Activated naive CD8-positive, alpha-beta T cell treated with anti-CD3 and anti-CD28 coated beads, Interleukin-2, amount 10 ng/mL, durations not matched to agents 7 days and 5 days (primary cell): Measurements from ENCODE around the gene TMEM150B. TPM values are rescaled to one million over a fixed set of nuclear protein-coding genes. Genes with fewer than 3 reads are reported as not detected.

Source experiments
- ATAC-seq: fragments of 150-1000 bp; cut with Tn5 transposase; one replicate; pipeline ENCODE4 v1.10.0; 2021; ENCODE audit warnings: low read depth, moderate library complexity
- POLR2A ChIA-PET: fragments of 350-600 bp; sonication (Branson Sonifier 250); formaldehyde crosslinking; loops from one replicate; lab custom pipeline; 2021; ENCODE audit warnings: antibody characterized with exemption; lab: Charles Lee
- DNase-seq: peaks from one replicate; pipeline ENCODE4 v3.0.0; 2021
- H3K27ac Mint-ChIP-seq: one replicate; pipeline ENCODE4 v1.8.0; 2022; ENCODE audit warnings: mild to moderate bottlenecking, mixed read lengths
- H3K27me3 Mint-ChIP-seq: one replicate; pipeline ENCODE4 v1.8.0; 2022; ENCODE audit warnings: mild to moderate bottlenecking, moderate library complexity, mixed read lengths
- H3K36me3 Mint-ChIP-seq: one replicate; pipeline ENCODE4 v1.8.0; 2021; ENCODE audit warnings: mild to moderate bottlenecking, mixed read lengths
- H3K4me1 Mint-ChIP-seq: one replicate; pipeline ENCODE4 v1.8.0; 2021; ENCODE audit warnings: mixed read lengths
- H3K4me3 Mint-ChIP-seq: one replicate; pipeline ENCODE4 v1.8.0; 2022; ENCODE audit warnings: mild to moderate bottlenecking, moderate library complexity, mixed read lengths
- H3K9me3 Mint-ChIP-seq: one replicate; pipeline ENCODE4 v1.8.0; 2021; ENCODE audit warnings: mixed read lengths
- total RNA-seq, 2 experiments: library from RNA; stranded (reverse); gene quantifications; one replicate each; pipeline ENCODE4 v1.2.3, GENCODE V29; 2021

The TMEM150B gene
- total RNA-seq, 2 experiments from 2014 or later: 0.51 to 1.1 TPM

- peak; percentile 27 for DNase-seq
- Mint-ChIP-seq H3K9me3 (no peaks in the 10 kb centered on the region), H3K4me1 (peaks cover 16% of the 10 kb centered on the region), H3K27me3 (peaks cover 34% of the 10 kb centered on the region), H3K4me3 (no peak overlapping the region), H3K27ac (no peak overlapping the region), H3K36me3 (peaks cover 4% of the 10 kb centered on the region)
- no peak for ATAC-seq
- POLR2A ChIA-PET: interaction anchor here (0.6 to 2.8 kb wide), 5 partner anchors 10 to 869 kb away, joined by 3 to 15 read pairs (median 3); partner anchors contain the start of genes KMT5C and UBE2S
Measured at GRCh38 chr19:55350620-55351315, 25.6 kb upstream of the TMEM150B start.

GRCh38 chr19:55348317-55349034, 23.3 kb upstream of the TMEM150B start:
- DNase-seq: no peak
- peaks cover 13% of the 10 kb centered on the region for H3K4me1 Mint-ChIP-seq
- POLR2A ChIA-PET: interaction anchor here (0.5 to 1.8 kb wide), 3 partner anchors 9 to 61 kb away, joined by 3 to 7 read pairs (median 3); partner anchors contain the start of genes KMT5C and TMEM150B
- peaks cover 4% of the 10 kb centered on the region for H3K36me3 Mint-ChIP-seq
- ATAC-seq: no peak
- H3K27me3 Mint-ChIP-seq: peaks cover 23% of the 10 kb centered on the region
- H3K4me3 Mint-ChIP-seq: no peak overlapping the region
- no peaks in the 10 kb centered on the region for H3K9me3 Mint-ChIP-seq
- H3K27ac Mint-ChIP-seq: no peak overlapping the region

- no peaks in the 10 kb centered on the region for H3K9me3 Mint-ChIP-seq
- peaks cover 11% of the 10 kb centered on the region for H3K4me1 Mint-ChIP-seq
- H3K36me3 Mint-ChIP-seq: peaks cover 9% of the 10 kb centered on the region
- no peak overlapping the region for H3K4me3 Mint-ChIP-seq
- DNase-seq: no peak
- no peak for ATAC-seq
- H3K27ac Mint-ChIP-seq: no peak overlapping the region
- POLR2A ChIA-PET: interaction anchor here (0.5 to 1.8 kb wide), 3 partner anchors 8 to 277 kb away, joined by 3 to 7 read pairs (median 3); partner anchors contain the start of genes KMT5C, TMEM150B and ZNF784
- peaks cover 13% of the 10 kb centered on the region for H3K27me3 Mint-ChIP-seq
Measured at GRCh38 chr19:55347442-55348009, 22.4 kb upstream of the TMEM150B start.

GRCh38 chr19:55346725-55347441, 21.7 kb upstream of the TMEM150B start:
- Mint-ChIP-seq H3K9me3 (no peaks in the 10 kb centered on the region), H3K4me3 (no peak overlapping the region), H3K27me3 (peaks cover 8% of the 10 kb centered on the region), H3K36me3 (peaks cover 9% of the 10 kb centered on the region), H3K27ac (no peak overlapping the region), H3K4me1 (peaks cover 8% of the 10 kb centered on the region)
- no peak for ATAC-seq
- no peak for DNase-seq
- POLR2A ChIA-PET: interaction anchor here (1.2 kb wide), 1 partner anchor 22 kb away, joined by 3 read pairs; the partner anchor contains the start of gene TMEM150B

GRCh38 chr19:55345818-55346724, 20.9 kb upstream of the TMEM150B start:
- POLR2A ChIA-PET: interaction anchor here (1.3 kb wide), 1 partner anchor 37 kb away, joined by 3 read pairs; no protein-coding TSS in a partner anchor

GRCh38 chr19:55345101-55345817, 20.1 kb upstream of the TMEM150B start:
- Mint-ChIP-seq H3K36me3 (peaks cover 11% of the 10 kb centered on the region), H3K9me3 (no peaks in the 10 kb centered on the region), H3K27ac (no peak overlapping the region), H3K4me1 (peaks cover 6% of the 10 kb centered on the region), H3K4me3 (no peak overlapping the region), H3K27me3 (no peaks in the 10 kb centered on the region)
- DNase-seq: no peak
- POLR2A ChIA-PET: interaction anchor here (1.3 kb wide), 1 partner anchor 38 kb away, joined by 3 read pairs; no protein-coding TSS in a partner anchor
- ATAC-seq: no peak

More at GRCh38 chr19:55345818-55346724, 20.9 kb upstream of the TMEM150B start:
- peaks cover under 1% of the 10 kb centered on the region for H3K27me3 Mint-ChIP-seq
- no peak for ATAC-seq
- H3K36me3 Mint-ChIP-seq: peaks cover 11% of the 10 kb centered on the region
- H3K27ac Mint-ChIP-seq: no peak overlapping the region
- no peak overlapping the region for H3K4me3 Mint-ChIP-seq
- DNase-seq: no peak
- H3K4me1 Mint-ChIP-seq: peaks cover 6% of the 10 kb centered on the region
- H3K9me3 Mint-ChIP-seq: no peaks in the 10 kb centered on the region

GRCh38 chr19:55344444-55344843, 19.3 kb upstream of the TMEM150B start:
- no peak overlapping the region for H3K4me3 Mint-ChIP-seq
- POLR2A ChIA-PET: no interaction called here
- no peak for DNase-seq
- no peak overlapping the region for H3K27ac Mint-ChIP-seq
- no peaks in the 10 kb centered on the region for H3K9me3 Mint-ChIP-seq
- H3K27me3 Mint-ChIP-seq: no peaks in the 10 kb centered on the region
- peaks cover 7% of the 10 kb centered on the region for H3K4me1 Mint-ChIP-seq
- ATAC-seq: no peak
- peaks cover 11% of the 10 kb centered on the region for H3K36me3 Mint-ChIP-seq

- DNase-seq (no peak), ATAC-seq (no peak)
- POLR2A ChIA-PET: interaction anchor here (1.1 kb wide), 1 partner anchor 45 kb away, joined by 3 read pairs; no protein-coding TSS in a partner anchor
- H3K4me3 Mint-ChIP-seq: peak overlapping the region; percentile 77
- H3K36me3 Mint-ChIP-seq: peaks cover 7% of the 10 kb centered on the region
- H3K27me3 Mint-ChIP-seq: peaks cover 5% of the 10 kb centered on the region
- H3K9me3 Mint-ChIP-seq: no peaks in the 10 kb centered on the region
- H3K4me1 Mint-ChIP-seq: peaks cover 14% of the 10 kb centered on the region
- H3K27ac Mint-ChIP-seq: peak overlapping the region; percentile 72
Measured at GRCh38 chr19:55341595-55342531, 16.7 kb upstream of the TMEM150B start.

GRCh38 chr19:55341171-55341588, 16.0 kb upstream of the TMEM150B start:
- Mint-ChIP-seq H3K27ac (peak overlapping the region; percentile 94), H3K4me1 (peaks cover 14% of the 10 kb centered on the region), H3K27me3 (peaks cover 11% of the 10 kb centered on the region), H3K4me3 (peak overlapping the region; percentile 93), H3K9me3 (no peaks in the 10 kb centered on the region), H3K36me3 (peaks cover 7% of the 10 kb centered on the region)
- no peak for ATAC-seq
- POLR2A ChIA-PET: interaction anchor here (0.8 to 1.1 kb wide), 4 partner anchors 9 to 66 kb away, joined by 3 to 4 read pairs (median 4); partner anchors contain the start of genes TMEM238 and UBE2S
- peak; percentile 67 for DNase-seq

- Mint-ChIP-seq H3K9me3 (no peaks in the 10 kb centered on the region), H3K4me3 (peak overlapping the region; percentile 93), H3K36me3 (peaks cover 7% of the 10 kb centered on the region), H3K4me1 (peaks cover 14% of the 10 kb centered on the region), H3K27me3 (peaks cover 15% of the 10 kb centered on the region), H3K27ac (peak overlapping the region; percentile 94)
- ATAC-seq (no peak), DNase-seq (peak; percentile 60)
- POLR2A ChIA-PET: interaction anchor here (0.8 to 1.1 kb wide), 4 partner anchors 9 to 67 kb away, joined by 3 to 4 read pairs (median 4); partner anchors contain the start of genes TMEM238 and UBE2S
Measured at GRCh38 chr19:55340784-55341147, 15.6 kb upstream of the TMEM150B start.
